Kidney (tissue), 14 donors: Measurements from ENCODE around the gene PWWP2B. TPM values are rescaled to one million over a fixed set of nuclear protein-coding genes. Genes with fewer than 3 reads are reported as not detected.
A peak's percentile ranks its signal among the peaks of the same experiment; 100 is the strongest.

ENCODE experiments used
- DNase-seq, 5 donors: peaks; one replicate each; pipeline ENCODE4 v3.0.0-alpha.2; 2013 to 2020
- FAIRE-seq: peaks from 2 replicates; lab custom pipeline; 2012; peaks lifted over from hg19 to GRCh38; lab: Jason Lieb, UNC
- H3K27ac ChIP-seq, 2 donors: one replicate each; pipeline ENCODE4 v1.7.0; 2013; ENCODE audit warnings: low read depth in 2 of 2, low read length in 2 of 2, inconsistent platforms in 1 of 2
- H3K27me3 ChIP-seq: one replicate; pipeline ENCODE4 v1.7.1; 2013; ENCODE audit warnings: low read length, inconsistent platforms; ENCODE audit not compliant: control insufficient read depth, insufficient read depth
- H3K36me3 ChIP-seq, 3 donors: one replicate each; pipeline versions ENCODE4 v1.7.0 to v1.7.1; 2013; ENCODE audit warnings: low read length in 3 of 3, control low read depth in 1 of 3, inconsistent platforms in 1 of 3; ENCODE audit not compliant: insufficient read depth in 3 of 3, control insufficient read depth in 2 of 3
- H3K4me1 ChIP-seq, 3 donors: one replicate each; pipeline versions ENCODE4 v1.7.0 to v1.7.1; 2013; ENCODE audit warnings: low read length in 3 of 3, inconsistent platforms in 1 of 3, low read depth in 1 of 3; ENCODE audit not compliant: control insufficient read depth in 2 of 3, insufficient read depth in 2 of 3
- H3K4me3 ChIP-seq, 3 donors: one replicate each; pipeline versions ENCODE4 v1.7.0 to v1.8.1; 2013; ENCODE audit warnings: low read length in 3 of 3, control low read depth in 1 of 3, inconsistent platforms in 1 of 3
- H3K9ac ChIP-seq, 3 donors: one replicate each; pipeline versions ENCODE4 v1.7.0 to v1.7.1; 2013; ENCODE audit warnings: low read length in 3 of 3, control low read depth in 1 of 3, inconsistent platforms in 1 of 3
- H3K9me3 ChIP-seq, 3 donors: one replicate each; pipeline versions ENCODE4 v1.7.0 to v1.7.1; 2013; ENCODE audit warnings: low read length in 3 of 3, control low read depth in 1 of 3, inconsistent platforms in 1 of 3; ENCODE audit not compliant: control insufficient read depth in 2 of 3, insufficient read depth in 1 of 3
- CTCF ChIP-seq: IDR thresholded peaks from 3 replicates; pipeline ENCODE4 v1.5.1; 2012; ENCODE audit warnings: mild to moderate bottlenecking, moderate library complexity, borderline replicate concordance; ENCODE audit not compliant: insufficient read depth; ENCODE audit errors: extremely low read depth
- intact Hi-C: fragments of 100-400 bp; cut with DNase I; formaldehyde crosslinking; loops from one replicate; pipeline ENCODE4 v1.11.1; 2022
- polyA plus RNA-seq: library from polyadenylated mRNA; stranded (reverse); fragments of 350-450 nt; fragmentation: Illumina TruSeq; extraction: RNeasy Lipid Tissue Mini Kit (QIAGEN cat#74804); gene quantifications from one replicate; pipeline ENCODE4 v1.2.3, GENCODE V29; 2014; ENCODE audit warnings: low read depth, low replicate concordance; ENCODE audit not compliant: insufficient read depth
- total RNA-seq: library from RNA; stranded (reverse); fragmentation: NEBNext Ultra II Directional; extraction: Animal tissue kit (Norgen Biotek cat#: 25700); gene quantifications from one replicate; pipeline ENCODE4 v1.2.1, GENCODE V29; 2021
- donor health status: control.
- donor health status: control.
- donor health status: control.
- donor health status: control.
- donor health status: control.
- donor health status: DM: yes; HTN: yes; CAD: no.
- donor health status: Normal renal cell carcinoma (clear cell type).

PWWP2B gene
- total and polyA plus RNA-seq, 2 donors from 2014 or later: 12.9 to 24.3 TPM

- no peak overlapping the region for H3K27ac ChIP-seq
- intact Hi-C loops: no loop called here
- H3K4me3 ChIP-seq: no peak overlapping the region
- no peaks in the 10 kb centered on the region for H3K36me3 ChIP-seq
- H3K4me1 ChIP-seq: peaks cover 0 to 23% (median 3%) of the 10 kb centered on the region in 3 donors
- H3K9ac ChIP-seq: no peak overlapping the region
- FAIRE-seq: no peak
- peak in 1 of 5 donors; percentile 79 for DNase-seq
- TF ChIP-seq CTCF: no peak
- no peaks in the 10 kb centered on the region for H3K9me3 ChIP-seq
- no peaks in the 10 kb centered on the region for H3K27me3 ChIP-seq
Measured at GRCh38 chr10:132452216-132452650, 55.2 kb downstream of the PWWP2B start.

GRCh38 chr10:132452651-132453469, 55.9 kb downstream of the PWWP2B start:
- no peaks in the 10 kb centered on the region for H3K36me3 ChIP-seq
- no peak overlapping the region for H3K9ac ChIP-seq
- H3K27me3 ChIP-seq: no peaks in the 10 kb centered on the region
- no peak for FAIRE-seq
- peak; percentile 92 for TF ChIP-seq CTCF
- no peaks in the 10 kb centered on the region for H3K9me3 ChIP-seq
- intact Hi-C loops: no loop called here
- H3K27ac ChIP-seq: no peak overlapping the region
- DNase-seq: peak; percentile 77 to 97 (median 89)
- H3K4me1 ChIP-seq: peaks cover 0 to 17% (median 3%) of the 10 kb centered on the region in 3 donors
- peak overlapping the region in 1 of 3 donors; percentile 29 for H3K4me3 ChIP-seq

GRCh38 chr10:132453470-132453861, 56.5 kb downstream of the PWWP2B start:
- H3K4me1 ChIP-seq: peaks cover 0 to 13% (median 3%) of the 10 kb centered on the region in 3 donors
- H3K36me3 ChIP-seq: no peaks in the 10 kb centered on the region
- no peaks in the 10 kb centered on the region for H3K9me3 ChIP-seq
- TF ChIP-seq CTCF: no peak
- FAIRE-seq (no peak), DNase-seq (no peak)
- intact Hi-C loops: no loop called here
- H3K27me3 ChIP-seq: no peaks in the 10 kb centered on the region
- H3K4me3 ChIP-seq: peak overlapping the region in 1 of 3 donors; percentile 29
- H3K27ac ChIP-seq: no peak overlapping the region
- H3K9ac ChIP-seq: no peak overlapping the region
